Epidermal melanocyte (primary cell): ENCODE results near the gene HMGCS2.
A peak's percentile ranks its signal among the peaks of the same experiment; 100 is the strongest.

Experiments
- DNase-seq: peaks from one replicate; pipeline ENCODE4 v3.0.0; 2011; ENCODE audit warnings: low spot score; ENCODE audit not compliant: insufficient read length

HMGCS2 gene

DNA sequence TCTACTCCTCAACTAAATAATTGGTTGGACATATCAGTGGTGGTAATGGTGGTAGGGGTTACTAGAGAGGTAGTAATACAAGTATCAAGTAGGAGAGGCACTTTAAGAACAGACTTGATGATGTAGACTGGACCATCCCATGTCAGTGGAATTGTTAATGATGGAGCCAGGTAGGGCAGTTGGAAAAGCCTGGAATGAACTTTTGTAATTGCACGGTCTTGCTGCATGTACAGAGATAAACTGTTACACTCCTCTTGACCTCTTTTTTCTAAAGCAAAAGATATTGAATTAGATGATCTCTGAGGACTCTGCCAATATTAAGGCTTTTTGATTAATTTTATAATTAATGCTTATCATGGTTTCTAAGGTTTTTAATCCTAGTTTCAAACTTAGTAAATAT, 5.8 kb downstream of the HMGCS2 start:
- no peak for DNase-seq

GRCh38 chr1:119762409-119762808, 6.3 kb downstream of the HMGCS2 start:
- DNase-seq: no peak

GRCh38 chr1:119758584-119758983, 10.1 kb downstream of the HMGCS2 start:
- no peak for DNase-seq

- no peak for DNase-seq
These were observed 16.1 kb downstream of the HMGCS2 start for GRCh38 chr1:119752592-119752991.

GRCh38 chr1:119748040-119748439, 20.7 kb downstream of the HMGCS2 start:
- no peak for DNase-seq

- DNase-seq: no peak
These were observed 21.3 kb downstream of the HMGCS2 start for GRCh38 chr1:119747451-119747850.

DNA sequence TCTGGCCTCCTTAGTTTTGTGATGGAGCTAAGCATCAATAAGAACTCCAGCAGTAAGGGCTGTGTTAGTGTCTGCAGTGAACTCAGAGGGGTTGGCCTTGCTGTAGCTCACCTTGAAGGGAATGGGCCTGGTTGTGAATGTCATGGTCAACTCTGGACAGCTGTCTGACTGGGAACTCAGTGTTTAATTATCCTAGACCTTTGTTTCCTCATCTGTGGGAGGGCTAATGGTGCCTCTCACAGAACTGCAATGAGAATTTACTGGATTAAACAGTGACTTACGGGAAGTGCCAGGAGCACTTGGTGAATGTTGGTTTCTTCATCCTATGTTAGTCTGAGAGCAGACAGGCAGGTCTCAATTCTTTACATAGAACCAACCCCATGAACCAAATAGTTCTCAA, 23.7 kb downstream of the HMGCS2 start:
- DNase-seq: no peak

DNA sequence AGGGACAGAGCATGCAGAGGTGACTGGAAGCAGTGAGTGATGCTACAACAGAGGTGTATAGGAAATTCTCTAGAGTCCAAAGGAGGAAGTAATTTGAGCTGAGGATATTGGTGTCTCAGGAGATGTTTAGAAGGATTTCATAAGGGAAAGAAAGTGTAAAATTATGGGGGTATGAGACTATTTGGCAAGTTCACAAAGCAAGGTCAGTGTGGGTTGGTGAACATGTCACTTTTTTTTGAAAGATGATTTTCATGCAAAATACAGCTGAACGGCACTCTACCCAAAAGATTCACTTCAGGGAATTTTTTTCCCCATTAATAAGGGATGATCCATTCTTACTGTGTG, 24.1 kb downstream of the HMGCS2 start:
- no peak for DNase-seq

DNA sequence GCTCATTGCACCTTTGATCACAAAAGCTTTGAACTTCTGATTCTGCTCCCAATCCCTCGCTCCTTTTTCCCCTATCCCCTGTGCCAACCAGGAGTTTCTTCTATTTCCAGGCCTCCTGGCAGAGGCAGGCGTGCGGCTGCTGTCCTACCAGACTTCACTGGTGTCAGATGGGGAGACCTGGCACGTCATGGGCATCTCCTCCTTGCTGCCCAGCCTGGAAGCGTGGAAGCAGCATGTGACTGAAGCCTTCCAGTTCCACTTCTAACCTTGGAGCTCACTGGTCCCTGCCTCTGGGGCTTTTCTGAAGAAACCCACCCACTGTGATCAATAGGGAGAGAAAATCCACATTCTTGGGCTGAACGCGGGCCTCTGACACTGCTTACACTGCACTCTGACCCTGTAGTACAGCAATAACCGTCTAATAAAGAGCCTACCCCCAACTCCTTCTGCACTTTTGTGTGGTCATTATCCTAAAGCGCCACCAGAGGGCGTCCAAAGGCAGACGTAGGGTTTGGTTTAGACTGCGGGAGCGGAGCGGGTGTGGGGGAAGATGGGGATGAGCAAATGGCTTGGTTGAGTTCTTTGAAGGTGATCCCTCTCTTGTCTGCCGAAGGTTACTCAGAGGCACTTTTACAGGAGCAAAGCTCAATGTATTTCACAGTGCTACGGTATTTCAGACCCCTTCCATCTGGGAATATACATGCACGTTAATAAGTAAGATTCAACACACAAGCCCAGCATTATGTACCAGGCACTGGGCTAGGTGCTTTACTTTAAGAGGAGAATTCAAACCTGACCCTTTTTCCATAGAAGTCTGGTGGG, 24.7 kb downstream of the HMGCS2 start:
- DNase-seq: peak; percentile 79

DNA sequence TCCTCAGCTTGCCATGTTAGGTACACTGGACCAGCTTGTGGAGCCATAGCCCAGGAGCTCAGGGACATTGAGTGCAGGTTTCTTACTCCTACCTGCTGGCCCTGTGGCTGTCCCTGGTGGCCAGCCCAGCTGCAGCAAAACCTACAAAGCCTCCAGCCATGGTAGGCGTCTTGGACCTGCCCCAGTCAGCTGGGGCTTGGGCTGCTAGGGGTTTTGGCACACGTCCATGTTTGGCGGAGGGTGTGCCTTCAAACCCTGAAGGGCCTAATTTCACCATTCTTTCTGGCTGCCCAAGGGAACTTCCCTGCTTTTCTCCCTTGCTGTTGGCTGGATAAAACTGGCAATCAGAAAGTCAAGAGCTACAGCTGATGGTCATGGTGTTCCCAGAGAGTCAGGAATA, 25.4 kb downstream of the HMGCS2 start:
- no peak for DNase-seq

DNA sequence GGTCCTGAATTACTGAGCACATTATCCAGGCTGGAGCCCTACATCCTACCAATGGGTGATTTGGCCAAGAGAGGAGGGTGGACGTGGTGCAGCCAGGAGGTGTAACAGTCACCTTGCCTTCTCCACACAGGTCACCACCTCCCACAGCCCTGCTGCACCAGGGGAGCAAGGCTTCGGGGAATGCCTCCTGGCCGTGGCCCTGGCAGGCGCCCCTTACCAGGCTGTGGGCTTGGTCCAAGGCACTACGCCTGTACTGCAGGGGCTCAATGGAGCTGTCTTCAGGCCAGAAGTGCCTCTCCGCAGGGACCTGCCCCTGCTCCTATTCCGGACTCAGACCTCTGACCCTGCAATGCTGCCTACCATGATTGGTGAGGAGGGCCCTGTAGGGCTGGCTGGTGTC, 26.0 kb downstream of the HMGCS2 start:
- no peak for DNase-seq

- no peak for DNase-seq
These were observed 26.5 kb downstream of the HMGCS2 start for GRCh38 chr1:119742202-119742601.

DNA sequence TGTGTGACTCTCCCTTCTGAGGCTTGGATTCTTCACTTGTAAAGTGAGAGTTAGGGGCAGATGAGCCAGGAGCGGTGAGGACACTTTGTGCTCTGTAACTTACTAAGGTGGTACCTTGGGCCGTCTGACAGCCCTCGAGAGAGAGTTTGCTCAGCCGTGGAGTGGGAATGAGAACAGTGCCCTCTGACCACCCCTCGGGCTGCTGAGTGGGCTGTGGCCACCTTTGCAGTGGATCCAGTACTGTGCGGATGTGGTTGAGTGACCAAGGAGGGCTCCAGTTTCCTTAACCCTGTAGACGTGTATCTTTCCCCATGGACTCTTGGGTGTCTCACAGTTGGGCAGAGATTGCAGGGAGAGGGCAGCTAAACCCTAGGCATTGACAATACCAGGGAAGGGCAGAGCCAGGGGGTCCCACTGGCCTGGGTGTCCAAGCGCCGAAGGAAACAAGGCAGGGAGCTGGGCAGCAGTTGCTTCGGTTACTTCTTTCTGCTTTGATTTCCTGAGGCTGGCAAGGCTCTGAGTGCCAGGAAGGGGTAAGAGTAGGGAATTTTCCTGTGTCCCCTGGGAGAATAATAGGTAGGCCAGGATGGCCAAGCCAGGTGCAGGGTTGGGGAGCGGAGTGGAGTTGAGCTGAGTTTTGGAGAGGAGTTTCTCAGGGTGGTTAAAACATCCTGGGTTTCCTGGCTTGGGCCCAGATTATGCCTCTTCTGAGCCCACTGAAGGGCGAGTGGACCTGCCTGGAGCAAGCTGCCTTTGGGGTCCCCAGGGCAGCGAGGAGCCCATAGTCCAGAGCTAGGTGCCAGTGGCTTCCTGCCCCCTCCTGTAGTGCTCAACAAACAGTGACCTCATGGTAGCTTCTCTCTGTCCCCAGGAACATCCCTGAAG, 27.6 kb downstream of the HMGCS2 start:
- DNase-seq: no peak

- no peak for DNase-seq
These were observed 28.4 kb downstream of the HMGCS2 start for GRCh38 chr1:119740261-119740660.

DNA sequence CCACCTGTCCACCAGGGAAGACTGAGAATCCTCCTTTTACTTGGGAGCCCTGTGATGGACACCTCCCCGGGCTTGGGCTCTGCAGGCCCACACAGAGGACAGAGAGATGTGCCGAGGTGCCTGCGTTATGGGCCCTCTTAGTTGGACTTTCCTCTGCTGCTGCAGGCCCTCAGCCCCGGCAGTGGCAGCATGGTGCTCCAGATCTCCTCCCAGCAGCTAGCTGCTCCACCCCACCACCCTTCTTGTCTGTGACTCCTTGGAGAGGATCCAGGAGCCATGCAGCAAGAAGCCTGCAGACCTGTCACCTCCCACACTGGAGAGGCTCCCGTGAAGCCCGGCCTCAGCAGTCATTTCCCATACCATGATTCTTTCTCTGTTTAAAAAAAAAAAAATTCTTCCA, 29.6 kb downstream of the HMGCS2 start:
- DNase-seq: no peak

GRCh38 chr1:119738100-119738720, 30.5 kb downstream of the HMGCS2 start:
- DNase-seq: no peak

GRCh38 chr1:119737040-119737682, 31.5 kb downstream of the HMGCS2 start:
- DNase-seq: no peak

DNA sequence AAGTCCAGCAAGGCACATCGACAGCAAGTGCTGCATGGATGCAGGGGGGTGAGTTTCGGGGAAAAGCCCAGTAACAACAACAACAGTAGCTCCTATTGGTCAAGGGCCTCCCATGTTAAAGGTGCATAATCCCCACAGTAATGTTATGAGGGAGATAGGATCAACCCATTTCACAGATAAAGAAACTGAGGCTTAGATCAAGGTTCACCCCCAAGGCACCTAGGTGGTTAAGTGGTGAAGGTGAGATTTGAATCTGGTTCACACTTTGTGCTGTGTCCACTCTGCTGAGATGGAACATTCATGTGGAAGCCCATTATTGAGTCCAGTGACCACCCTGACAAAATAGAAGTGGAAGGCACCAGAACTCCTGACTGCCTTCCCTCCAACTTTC, 32.1 kb downstream of the HMGCS2 start:
- no peak for DNase-seq

DNA sequence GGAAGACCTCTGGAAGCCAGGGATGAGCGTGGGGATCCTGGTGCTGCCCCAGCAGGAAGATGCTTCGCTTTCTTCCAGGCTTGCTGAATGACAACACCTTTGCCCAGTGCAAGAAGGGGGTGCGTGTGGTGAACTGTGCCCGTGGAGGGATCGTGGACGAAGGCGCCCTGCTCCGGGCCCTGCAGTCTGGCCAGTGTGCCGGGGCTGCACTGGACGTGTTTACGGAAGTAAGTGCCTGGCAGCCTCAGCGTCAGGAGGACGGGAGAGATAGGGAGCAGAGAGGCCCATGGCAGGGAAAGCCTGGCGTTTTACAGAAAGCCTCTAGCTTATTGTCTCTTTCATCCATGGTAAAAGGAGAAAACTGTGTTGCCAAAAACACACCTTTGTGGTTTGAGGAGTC, 33.5 kb downstream of the HMGCS2 start:
- DNase-seq: no peak

DNA sequence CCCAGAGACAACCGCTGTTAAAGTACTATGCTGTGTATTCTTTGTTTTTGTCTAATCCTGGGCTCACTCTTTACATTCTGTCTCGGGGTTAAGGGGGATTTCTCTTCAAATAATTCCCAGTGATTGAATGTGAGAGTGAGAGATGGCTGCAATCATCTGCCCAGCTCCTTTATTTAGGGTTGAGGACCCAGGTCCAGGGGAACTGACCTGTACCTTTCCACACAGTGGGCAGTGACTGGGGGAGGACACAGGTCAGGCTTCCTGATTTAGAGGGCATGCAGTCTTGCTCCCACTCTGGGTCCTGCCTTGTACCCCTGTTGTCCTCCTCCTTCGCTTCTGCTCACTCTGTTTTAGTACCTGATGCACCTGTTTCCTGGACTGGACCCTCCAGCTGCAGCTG, 35.0 kb downstream of the HMGCS2 start:
- no peak for DNase-seq

GRCh38 chr1:119732465-119733168, 36.1 kb downstream of the HMGCS2 start:
- DNase-seq: peak; percentile 89
